Stimulated activated CD4-positive, alpha-beta T cell treated with anti-CD3 and anti-CD28 coated beads, Interleukin-15, amount 100 ng/mL, for 48 hours (primary cell): ENCODE measurements around the gene MC2R.
"Not testable (repeated sequence)": the region's sequence is repeated elsewhere in the genome, so short reads cannot be mapped to it uniquely, and the experiment has no call there.

Source experiments
- DNase-seq, 2 donors: peaks; one replicate each; pipeline ENCODE4 v3.0.0-alpha.2; 2020; ENCODE audit warnings: low read depth in 2 of 2

MC2R gene

GRCh38 chr18:13893418-13893760 is 21.9 kb downstream of the MC2R start:
- no peak for DNase-seq

GRCh38 chr18:13892098-13892497 is 23.2 kb downstream of the MC2R start:
- no peak for DNase-seq

GRCh38 chr18:13890761-13891361 is 24.5 kb downstream of the MC2R start:
- DNase-seq = no peak

- DNase-seq = no peak
Measured at GRCh38 chr18:13889671-13890070, 25.7 kb downstream of the MC2R start.

GRCh38 chr18:13888191-13888716 is 27.1 kb downstream of the MC2R start:
- DNase-seq = no peak

- no peak for DNase-seq
Measured at GRCh38 chr18:13885009-13885408, 30.3 kb downstream of the MC2R start.

GRCh38 chr18:13879937-13880336 is 35.4 kb downstream of the MC2R start:
- no peak for DNase-seq

GRCh38 chr18:13879492-13879891 is 35.8 kb downstream of the MC2R start:
- no peak for DNase-seq

GRCh38 chr18:13878857-13879256 is 36.5 kb downstream of the MC2R start:
- DNase-seq = no peak

- DNase-seq = no peak
Measured at GRCh38 chr18:13877157-13877556, 38.2 kb downstream of the MC2R start.

GRCh38 chr18:13874558-13874957 is 40.8 kb downstream of the MC2R start:
- DNase-seq = no peak

GRCh38 chr18:13872932-13873331 is 42.4 kb downstream of the MC2R start:
- no peak for DNase-seq

GRCh38 chr18:13872373-13872772 is 43.0 kb downstream of the MC2R start:
- DNase-seq = no peak

GRCh38 chr18:13871701-13872100 is 43.6 kb downstream of the MC2R start:
- DNase-seq = no peak

- DNase-seq = no peak
Measured at GRCh38 chr18:13868501-13869271, 46.6 kb downstream of the MC2R start.

- not testable (repeated sequence) for DNase-seq
Measured at GRCh38 chr18:13862898-13863297, 52.4 kb downstream of the MC2R start.

- DNase-seq = no peak
Measured at GRCh38 chr18:13849791-13850190, 65.5 kb downstream of the MC2R start.

GRCh38 chr18:13836559-13836958 is 78.8 kb downstream of the MC2R start:
- DNase-seq = no peak

- DNase-seq = no peak
Measured at GRCh38 chr18:13835202-13835601, 80.1 kb downstream of the MC2R start.

GRCh38 chr18:13834496-13835015 is 80.8 kb downstream of the MC2R start:
- DNase-seq = no peak
